IMR-90 (cell line): ENCODE results near the gene PSMB2.

Experiments used
- ELK1 ChIP-seq: fragments of 150-350 bp; IDR thresholded peaks from 2 replicates; pipeline ENCODE4 v1.6.1; 2016; ENCODE audit warnings: low read depth, mild to moderate bottlenecking, low read length, moderate library complexity, borderline replicate concordance
- POLR2A ChIP-seq: IDR thresholded peaks from 2 replicates; pipeline ENCODE4 v1.6.1; 2012; ENCODE audit warnings: mild to moderate bottlenecking, low read depth, low read length
- RAD21 ChIP-seq: IDR thresholded peaks from 2 replicates; pipeline ENCODE4 v1.6.1; 2012; ENCODE audit warnings: low read length, improper control_type of control experiment
- RCOR1 ChIP-seq: IDR thresholded peaks from 2 replicates; pipeline ENCODE4 v1.6.1; 2012; ENCODE audit warnings: mild to moderate bottlenecking, low read length, improper control_type of control experiment; ENCODE audit not compliant: insufficient replicate concordance
- TF ChIP-seq, protein P1 (sequence below): conservative IDR thresholded peaks from 2 replicates; pipeline ENCODE4 v1.5.1; 2012; ENCODE audit warnings: mild to moderate bottlenecking, low read depth, low read length, improper control_type of control experiment

DNA sequence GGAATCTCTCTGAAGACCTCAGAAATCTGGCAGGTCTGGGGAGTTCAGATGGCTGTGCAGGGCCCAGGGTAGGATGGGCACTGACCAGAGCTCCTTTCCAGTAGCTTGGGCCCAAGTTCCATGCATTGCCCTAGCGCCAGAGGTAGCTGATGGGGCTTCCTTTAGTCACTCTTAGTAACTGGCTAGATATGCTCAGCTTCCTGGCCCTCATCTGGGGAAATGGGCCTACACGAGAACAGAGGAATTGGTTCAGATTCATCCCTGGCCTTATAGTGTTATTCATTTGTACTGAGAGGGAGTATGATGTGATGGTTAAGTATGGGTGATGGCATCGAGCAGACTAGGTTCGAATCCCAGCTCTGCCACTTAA, 15.5 kb upstream of the PSMB2 start:
- TF ChIP-seq, protein P1, sequence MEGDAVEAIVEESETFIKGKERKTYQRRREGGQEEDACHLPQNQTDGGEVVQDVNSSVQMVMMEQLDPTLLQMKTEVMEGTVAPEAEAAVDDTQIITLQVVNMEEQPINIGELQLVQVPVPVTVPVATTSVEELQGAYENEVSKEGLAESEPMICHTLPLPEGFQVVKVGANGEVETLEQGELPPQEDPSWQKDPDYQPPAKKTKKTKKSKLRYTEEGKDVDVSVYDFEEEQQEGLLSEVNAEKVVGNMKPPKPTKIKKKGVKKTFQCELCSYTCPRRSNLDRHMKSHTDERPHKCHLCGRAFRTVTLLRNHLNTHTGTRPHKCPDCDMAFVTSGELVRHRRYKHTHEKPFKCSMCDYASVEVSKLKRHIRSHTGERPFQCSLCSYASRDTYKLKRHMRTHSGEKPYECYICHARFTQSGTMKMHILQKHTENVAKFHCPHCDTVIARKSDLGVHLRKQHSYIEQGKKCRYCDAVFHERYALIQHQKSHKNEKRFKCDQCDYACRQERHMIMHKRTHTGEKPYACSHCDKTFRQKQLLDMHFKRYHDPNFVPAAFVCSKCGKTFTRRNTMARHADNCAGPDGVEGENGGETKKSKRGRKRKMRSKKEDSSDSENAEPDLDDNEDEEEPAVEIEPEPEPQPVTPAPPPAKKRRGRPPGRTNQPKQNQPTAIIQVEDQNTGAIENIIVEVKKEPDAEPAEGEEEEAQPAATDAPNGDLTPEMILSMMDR = no peak
- TF ChIP-seq POLR2A (no peak), RCOR1 (no peak), ELK1 (no peak), RAD21 (no peak)
